Measurements from ENCODE around the gene UPK3B.
A peak's percentile ranks its signal among the peaks of the same experiment; 100 is the strongest.
"Not testable (repeated sequence)": the region's sequence is repeated elsewhere in the genome, so short reads cannot be mapped to it uniquely, and the experiment has no call there.

The UPK3B gene

DNA sequence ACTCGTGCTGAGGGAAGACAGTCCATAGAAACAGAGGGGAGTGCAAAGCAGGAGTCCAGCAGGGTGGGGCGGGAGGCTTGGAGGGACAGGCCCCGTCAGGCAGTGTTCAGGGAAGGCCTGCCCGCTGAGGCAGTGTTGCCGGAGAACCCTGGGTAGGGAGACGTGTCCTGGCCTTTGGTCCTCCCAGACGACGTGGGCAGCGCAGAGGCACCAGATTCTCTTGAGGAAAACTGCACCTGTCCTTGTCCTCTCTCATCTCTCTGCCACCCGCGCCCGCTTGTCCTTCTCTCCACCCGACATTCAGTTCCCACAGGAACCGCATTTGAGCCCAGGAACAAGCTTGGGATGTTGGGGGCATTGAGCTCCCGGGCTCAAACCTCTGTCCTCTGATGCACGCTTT, 14.6 kb upstream of the UPK3B start:
- DNase-seq: not testable (repeated sequence)

DNA sequence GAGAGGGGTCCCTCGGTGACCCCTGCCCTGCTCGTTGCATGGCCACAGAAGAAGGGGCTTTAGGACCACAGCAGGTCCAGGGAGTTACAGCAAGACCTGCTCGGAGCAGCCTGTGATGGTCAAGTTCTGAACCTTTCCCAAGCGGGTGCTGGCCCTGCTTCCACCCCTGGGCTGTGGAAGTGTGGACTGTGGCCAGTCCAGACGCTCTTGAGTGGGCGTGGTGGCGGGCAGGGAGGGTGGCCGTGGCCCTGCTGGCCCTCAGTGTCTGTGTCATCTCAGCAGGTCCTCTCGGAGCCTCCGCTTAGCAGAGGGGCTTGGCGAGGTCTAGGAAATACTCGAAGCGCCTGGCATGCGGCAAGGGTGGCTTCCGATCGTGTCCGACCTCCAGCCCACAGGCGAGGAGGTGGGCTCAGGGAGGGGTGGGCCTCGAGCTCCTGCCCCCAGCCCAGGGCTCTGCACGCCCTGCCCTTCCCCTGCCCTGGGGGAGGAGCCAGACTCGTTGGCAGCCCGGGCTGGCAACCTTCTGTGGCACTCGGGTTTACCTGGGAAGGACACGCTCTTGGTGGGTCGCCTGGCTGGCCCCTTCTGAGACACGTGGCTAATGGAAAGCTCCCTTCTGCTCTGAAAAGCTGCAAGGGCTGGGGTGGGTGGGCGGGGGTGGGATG, 12.3 kb upstream of the UPK3B start:
- peak; percentile 6 for DNase-seq

DNA sequence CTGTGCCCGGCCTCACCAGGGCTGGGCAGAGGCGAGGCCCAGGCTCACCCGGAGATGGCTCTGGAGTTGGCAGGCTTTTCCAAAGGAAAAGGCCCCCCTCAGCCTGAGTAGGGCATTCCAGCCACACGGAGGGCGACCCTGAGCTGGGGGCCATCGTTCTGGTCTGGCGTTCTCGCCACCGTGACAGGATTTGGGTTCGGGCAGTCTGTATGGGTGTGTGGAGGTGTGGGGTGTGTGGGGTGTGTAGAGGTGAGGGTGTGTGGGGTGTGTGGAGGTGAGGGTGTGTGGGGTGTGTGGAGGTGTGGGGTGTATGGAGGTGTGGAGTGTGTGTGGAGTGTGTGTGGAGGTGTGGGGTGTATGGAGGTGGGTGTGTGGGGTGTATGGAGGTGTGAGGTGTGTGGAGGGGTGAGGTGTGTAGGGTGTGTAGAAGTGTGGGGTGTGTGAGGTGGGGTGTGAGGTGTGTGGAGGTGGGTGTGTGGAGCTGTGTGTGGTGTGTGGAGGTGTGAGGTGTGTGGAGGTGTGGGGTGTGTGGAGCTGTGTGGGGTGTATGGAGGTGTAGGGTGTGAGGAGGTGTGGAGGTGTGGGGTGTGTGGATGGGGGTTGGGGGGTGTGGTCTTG, 11.7 kb upstream of the UPK3B start:
- not testable (repeated sequence) for DNase-seq

DNA sequence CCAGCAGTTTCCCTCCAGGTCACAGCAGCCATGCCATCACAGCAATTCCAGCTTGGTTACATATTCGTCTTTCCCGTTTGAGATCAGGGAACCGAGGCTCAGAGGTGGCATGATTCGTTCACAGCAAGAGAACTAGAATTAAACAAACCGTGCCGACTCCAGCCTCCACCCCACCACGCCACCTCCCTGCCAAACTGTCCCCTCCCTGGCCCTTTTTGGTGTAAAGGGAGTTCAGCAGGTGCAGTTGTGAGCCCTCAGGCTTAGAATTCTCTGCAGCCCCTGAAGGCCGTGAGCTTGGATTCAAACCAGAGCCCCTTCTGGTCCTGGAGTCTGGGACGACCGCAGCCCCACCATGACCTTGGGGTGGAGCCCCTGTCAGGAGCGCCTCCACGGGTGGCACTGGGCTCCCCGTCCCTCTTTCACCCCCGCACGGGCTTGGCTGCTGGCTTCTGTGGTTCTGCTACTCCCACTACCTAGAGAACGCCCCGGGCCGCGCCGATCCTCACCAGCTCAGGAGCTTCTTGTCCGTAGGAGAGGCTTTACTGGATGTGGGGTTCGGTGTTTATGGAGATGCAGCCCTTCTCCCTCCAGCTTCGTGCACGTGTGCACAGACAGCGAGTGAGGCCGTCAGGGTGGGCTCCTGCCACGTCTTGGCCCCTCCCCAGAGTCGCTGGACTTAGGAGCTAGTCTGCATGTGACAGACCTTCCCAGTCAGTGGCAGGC, 11.0 kb upstream of the UPK3B start:
- peak; percentile 7 for DNase-seq

DNA sequence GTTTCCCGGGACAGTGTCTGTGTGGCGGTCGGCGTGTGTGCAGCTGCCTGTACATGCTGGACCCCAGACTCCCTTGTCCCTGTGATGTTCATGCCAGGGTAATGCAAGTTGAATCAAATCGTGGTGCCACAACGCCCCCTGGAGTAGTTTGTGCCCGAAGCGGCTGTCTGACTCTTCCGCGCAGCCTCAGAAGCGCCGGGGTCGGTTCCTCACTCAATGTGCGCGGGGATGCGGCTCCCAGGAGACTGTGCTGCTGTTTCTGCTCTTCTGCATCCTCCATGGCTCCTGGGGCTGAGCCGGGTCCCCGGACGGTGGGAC, 10.5 kb upstream of the UPK3B start:
- not testable (repeated sequence) for DNase-seq

DNA sequence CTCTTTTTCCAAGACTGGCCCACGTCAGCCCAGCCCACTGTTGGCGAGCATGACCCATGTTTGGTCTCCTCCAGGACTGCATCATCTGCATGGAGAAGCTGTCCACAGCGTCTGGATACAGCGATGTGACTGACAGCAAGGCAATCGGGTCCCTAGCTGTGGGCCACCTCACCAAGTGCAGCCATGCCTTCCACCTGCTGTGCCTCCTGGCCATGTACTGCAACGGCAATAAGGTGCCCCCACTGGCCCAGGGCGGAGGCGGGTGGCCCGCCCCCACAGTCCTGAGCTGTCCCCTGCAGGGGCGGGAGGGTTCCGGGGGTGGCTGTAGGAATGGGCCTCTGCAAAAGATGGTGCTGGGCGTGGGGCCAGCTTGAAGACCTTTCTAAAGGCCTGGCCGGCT, 8.1 kb upstream of the UPK3B start:
- DNase-seq: not testable (repeated sequence)

DNA sequence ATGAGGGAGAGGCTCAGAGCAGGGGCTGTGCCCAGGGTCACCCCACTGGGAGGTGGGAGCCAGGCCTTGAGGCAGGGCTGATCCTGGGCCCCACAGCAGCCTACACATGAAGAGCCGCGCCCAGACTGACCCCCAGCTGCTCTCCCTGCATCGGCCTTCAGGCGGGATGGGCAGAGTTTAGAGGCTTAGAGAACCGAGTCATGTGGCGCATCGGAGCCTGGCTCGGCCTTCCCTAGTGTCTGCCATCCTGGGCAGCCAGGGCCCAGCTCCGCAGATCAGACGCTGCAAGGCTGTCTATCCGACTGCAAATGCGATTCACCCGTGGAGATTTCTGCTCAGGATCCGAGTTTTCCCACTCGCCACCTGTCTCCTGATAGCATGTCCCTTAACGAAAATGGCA, 7.5 kb upstream of the UPK3B start:
- DNase-seq: not testable (repeated sequence)

DNA sequence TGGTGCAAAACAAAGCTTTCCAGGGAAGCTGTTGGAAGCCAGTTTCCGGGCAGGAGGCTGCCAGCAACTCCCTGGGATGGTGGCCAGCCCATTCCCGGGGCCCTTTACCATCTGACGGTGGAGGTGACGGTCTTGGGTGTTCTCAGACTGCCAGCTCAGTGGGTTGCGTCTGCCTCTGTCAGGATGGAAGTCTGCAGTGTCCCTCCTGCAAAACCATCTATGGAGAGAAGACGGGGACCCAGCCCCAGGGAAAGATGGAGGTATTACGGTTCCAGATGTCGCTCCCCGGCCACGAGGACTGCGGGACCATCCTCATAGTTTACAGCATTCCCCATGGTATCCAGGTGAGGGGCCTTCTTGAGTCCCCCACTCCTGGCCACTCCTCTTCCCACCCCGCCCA, 7.1 kb upstream of the UPK3B start:
- DNase-seq: not testable (repeated sequence)

DNA sequence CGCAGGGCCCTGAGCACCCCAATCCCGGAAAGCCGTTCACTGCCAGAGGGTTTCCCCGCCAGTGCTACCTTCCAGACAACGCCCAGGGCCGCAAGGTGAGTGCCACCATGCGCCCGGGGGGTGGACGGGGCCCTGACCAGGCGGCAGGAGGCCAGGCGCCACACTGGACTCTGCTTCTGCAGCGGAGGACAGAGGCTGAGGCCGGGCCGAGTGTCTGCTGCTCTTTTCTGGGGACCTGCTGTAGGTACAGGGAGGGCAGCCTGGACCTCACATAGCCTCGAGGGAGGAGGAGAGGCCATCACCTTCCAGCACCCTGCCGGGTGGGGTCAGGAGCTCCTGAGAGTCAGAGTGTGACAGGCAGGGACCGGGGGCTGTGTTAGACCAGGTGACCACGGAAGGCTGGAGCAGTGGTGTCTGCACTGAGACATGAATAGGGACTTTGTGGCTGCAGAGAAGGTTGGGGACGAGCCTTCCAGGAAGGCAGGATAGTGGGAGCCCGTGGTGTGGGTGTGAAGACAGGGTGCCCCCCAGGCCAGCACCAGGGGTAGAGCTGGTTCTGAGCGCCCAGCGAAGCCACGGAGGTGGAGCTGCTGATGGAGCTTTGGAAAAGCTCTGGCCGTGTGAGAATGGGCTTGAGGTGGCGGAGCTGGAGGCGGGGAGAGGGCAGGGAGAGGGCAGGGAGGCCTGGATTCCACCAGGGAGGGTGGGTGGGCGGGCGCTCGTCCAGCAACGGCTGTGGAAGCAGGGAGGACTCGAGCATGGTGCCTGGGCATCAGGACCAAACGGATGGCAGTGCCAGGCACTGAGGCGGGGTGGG, 5.8 kb upstream of the UPK3B start:
- not testable (repeated sequence) for DNase-seq

DNA sequence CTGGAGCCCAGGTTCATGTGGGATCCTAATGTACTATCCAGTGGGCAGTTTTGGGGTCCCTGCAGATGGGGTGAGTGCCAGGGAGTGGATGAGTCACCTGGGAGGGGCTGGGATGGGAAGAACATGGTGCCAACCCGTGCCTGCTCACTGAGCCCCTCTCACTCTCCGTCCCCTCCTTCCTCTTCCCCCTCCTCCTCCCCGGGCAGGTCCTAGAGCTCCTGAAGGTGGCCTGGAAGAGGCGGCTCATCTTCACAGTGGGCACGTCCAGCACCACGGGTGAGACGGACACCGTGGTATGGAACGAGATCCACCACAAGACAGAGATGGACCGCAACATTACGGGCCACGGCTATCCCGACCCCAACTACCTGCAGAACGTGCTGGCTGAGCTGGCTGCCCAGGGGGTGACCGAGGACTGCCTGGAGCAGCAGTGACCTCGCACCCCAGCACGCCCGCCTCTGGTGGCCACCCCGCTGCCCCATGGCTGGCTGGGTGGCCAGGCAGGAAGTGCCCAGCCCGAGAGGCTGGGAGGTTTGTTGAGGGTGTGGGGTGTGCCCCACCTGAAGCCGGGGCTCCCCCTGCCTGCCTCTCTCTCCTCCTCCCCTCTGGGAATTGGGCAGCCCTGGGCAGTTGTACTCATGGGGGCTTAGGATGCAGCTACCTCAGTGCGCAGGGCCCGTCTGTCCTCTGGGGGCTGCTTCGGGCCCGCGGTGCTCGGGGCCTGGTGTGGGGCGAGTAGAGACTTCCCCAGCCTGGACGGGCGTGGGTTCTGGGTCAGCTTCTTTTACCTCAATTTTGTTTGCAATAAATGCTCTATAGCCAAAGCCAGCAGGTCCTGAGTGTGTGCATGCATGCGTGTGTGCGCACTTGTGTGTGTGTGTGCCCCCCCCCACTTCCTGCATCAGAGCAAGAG, 4.9 kb upstream of the UPK3B start:
- DNase-seq: no peak

DNA sequence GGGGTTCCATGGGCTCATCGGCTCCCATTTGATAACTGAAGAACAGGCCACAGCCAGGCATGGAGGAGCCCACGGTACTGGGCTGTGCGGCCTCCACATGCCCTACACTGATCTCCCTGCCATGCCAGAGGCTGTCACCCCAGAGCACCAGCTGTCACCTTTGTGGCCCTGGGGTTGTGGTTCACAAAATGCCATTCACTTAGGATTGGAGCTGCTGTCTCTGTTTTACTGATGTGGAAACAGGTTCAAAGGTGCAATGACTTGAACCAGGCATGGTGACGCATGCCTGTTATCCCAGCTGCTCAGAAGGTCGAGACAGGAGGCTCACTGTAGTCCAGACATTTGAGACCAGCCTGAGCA, 4.3 kb upstream of the UPK3B start:
- DNase-seq: no peak

DNA sequence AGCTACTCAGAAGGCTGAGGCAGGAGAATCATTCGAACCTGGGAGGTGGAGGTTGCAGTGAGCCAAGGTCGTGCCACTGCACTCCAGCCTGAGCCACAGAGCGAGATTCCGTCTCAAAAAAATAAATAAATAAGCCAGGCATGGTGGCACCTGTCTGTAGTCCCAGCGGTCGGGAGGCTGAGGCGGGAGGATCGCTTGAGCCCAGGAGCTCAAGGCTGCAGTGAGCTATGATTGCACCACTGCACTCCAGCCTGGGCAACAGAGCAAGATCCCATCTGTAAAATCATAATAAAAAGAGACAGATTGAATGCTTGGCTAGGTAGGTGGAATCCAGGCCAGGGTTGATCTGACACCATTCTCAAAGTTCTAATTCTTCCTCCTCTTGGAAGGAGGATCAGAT, 3.7 kb upstream of the UPK3B start:
- DNase-seq: not testable (repeated sequence)

DNA sequence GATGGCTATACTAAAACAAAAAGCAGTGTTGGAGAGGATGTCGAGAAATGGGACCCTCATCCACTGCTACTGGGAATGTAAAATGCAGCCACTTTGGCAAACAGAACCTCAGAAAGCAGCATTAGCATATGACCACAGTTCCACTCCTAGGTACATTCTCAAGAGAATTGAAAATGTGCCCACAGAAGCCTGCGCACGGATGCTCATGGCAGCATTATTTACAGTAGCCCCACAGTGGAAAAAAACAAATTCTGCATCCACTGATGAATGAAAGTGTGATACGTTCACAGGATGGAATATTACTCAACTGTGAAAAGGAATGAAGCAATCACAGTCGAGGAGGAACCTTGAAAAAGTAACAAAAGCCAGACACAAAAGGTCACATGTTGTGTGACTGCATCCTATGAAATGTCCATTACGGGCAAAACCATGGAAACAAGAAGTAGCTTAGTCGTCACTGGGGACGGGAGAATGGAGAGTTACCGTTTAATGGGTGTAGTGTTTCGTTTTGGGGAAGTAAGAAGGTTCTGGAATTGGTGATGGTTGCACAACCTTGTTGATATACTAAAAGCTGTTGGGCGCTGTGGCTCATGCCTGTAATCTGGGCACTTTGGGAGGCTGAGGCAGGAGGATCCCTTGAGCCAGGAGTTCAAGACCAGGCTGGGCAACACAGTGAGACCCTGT, 2.5 kb upstream of the UPK3B start:
- DNase-seq: no peak

DNA sequence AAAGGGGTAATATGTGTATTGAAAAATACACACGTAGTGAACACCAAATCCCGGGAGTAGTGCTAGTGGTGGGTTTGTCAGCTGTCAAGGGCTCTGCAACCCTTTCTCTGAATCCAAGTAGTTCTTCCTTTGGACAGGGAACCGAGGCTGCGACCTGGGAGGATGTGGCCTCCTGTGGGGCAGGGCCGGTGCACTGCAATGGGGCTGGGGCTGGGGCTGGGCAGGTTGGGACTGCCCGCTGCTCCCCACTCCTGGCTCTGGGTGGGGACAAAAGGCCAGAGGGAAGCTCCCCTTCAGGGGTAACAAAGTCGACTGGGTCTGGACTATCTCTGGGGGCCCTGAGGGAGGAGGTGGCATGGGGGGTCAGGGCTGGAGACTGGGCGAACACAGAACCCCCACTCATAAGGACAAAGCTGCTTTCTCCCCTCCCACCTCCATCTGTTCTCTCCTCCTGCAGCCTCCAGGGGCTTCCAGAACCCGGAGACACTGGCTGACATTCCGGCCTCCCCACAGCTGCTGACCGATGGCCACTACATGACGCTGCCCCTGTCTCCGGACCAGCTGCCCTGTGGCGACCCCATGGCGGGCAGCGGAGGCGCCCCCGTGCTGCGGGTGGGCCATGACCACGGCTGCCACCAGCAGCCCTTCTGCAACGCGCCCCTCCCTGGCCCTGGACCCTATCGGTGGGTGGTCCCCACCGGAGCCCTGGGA, 1.0 kb downstream of the UPK3B start:
- DNase-seq: not testable (repeated sequence)

DNA sequence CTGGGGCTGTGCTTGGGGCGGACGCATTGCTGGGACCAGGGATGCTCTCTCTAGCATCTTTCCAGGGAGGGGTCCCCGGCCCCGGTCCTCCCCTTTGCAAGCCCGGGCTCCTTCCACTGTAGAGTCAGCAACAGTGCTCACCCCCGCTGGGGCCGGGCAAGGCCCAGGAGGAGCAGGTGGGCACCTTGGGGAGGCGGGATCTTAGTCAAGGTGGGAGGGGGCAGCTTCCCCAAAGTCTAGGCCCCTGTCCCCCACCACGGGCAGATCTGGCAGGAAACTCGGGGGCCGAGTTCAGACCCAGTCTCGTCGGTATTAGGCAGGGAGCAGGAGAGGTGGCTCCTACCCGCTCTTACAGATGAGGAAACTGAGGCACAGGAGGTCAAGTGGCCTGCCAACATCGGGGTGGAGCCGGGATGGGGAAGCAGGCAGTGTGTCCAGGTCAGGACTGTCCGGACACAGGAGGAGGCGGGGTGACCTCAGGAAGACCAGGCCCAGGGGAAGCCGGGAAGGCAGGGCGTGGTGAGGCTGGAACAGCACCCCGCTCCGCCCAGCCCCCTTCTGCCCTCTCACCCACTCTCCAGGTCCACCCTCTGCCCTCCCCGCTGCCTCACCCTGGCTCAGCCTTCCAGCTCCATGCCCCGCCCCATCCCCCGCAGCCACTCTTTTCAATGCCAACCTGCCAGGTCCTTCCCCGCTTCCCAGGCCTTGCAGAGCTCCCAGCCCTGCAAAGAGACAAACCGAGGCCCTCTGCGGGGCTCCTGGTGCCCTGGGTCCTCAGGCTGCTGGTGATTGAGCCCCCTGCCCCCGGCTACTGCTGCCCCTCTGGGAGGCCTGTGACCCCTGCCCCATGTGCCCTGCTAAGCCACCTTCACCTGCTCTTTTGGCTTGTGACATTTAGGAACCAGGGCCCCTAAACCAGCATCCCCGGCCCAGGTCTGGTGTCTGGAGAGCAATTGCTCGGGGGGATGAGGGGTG, 1.8 kb downstream of the UPK3B start:
- DNase-seq: not testable (repeated sequence)

DNA sequence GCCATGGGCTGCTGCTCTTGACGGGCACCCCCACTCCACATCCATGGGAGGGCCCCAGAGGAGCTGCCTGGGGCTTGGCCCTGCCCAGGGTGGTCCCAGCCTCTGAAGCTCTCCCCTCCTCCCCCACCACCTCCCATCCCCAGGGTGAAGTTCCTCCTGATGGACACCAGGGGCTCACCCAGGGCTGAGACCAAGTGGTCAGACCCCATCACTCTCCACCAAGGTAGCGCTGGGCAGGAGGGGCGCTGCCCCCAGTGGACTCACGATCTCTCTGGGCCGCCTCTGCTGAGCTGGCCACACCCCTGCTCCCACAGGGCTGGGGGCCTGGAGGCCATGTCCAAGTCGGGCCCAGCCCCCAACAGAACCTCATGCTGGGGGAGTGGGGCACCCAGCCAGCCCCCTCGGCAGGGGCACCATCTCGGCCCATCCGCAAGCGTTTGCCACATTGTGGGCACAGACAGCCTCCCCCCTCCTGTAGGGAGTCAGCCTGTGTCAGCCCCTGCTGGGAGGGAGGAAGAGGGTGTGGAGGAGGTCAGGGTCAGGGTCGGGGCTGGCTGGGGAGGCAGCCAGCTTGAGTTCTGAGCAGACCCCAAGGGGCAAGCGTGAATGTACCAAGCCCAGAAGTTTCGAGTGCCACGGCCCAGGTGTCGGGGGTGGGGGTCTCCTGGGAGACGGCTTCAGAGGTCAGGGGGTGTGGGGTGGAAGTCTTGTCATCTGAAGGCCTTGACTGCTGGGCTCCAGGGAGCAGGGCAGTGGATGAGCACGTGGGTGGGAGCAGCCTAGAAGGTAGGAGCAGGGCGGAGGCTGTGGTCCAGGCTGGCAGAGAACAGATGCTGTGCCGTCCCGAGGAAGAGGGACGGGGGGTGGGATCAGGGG, 2.8 kb downstream of the UPK3B start:
- no peak for DNase-seq

DNA sequence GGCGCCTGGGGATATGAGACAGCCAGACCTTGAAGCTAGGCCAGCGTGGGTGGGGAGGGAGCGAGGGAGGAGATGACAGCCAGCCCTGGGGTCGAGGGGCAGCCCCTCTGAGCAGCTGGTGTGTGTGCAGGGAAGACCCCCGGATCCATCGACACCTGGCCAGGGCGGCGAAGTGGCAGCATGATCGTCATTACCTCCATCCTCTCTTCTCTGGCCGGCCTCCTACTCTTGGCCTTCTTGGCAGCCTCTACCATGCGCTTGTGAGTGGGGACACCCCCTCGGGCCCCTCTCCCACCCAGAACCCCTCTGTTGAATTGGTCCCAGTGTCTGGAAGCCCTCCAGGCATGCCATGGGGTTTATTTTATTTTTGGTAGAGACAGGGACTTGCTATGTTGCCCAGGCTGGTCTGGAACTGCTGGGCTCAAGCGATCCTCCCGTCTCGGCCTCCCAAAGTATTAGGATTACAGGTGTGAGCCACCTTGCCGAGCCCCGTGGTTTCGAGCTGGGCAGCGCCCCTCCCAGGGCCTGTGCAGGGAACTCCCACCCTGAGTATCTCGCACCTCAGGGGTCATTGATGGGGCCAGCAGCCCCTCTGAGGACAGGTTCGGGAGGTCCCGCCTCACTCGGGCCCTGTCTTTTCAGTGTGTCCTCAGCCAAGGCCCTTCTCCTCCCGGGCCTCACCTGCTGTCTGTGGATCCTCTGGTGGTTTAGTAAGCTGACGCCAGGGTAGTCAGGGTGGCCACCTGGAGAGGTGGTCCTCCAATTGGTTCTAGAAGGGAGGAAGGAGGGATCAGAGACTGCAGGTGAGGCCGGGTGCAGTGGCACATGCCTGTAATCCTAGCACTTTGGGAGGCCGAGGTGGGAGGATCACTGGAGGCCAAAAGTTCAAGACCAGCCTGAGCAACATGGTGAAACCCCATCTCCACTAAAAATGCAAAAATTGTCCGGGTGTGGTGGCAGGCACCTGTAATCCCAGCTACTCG, 3.8 kb downstream of the UPK3B start:
- no peak for DNase-seq
